HG02642 (cell line): ENCODE data around the gene ARHGEF40.

ENCODE experiments used
- ATAC-seq: cut with Tn5 transposase; IDR thresholded peaks from one replicate; pipeline ENCODE4 v1.9.1; 2021; ENCODE audit warnings: mild to moderate bottlenecking; ENCODE audit not compliant: unreplicated experiment, poor library complexity

Gene ARHGEF40

GRCh38 chr14:21078726-21079125, 8.6 kb downstream of the ARHGEF40 start:
- no peak for ATAC-seq

GRCh38 chr14:21081521-21082142, 11.5 kb downstream of the ARHGEF40 start:
- ATAC-seq, result no peak

- ATAC-seq, result no peak
Measured at GRCh38 chr14:21083565-21084325, 13.6 kb downstream of the ARHGEF40 start.

GRCh38 chr14:21084396-21084795, 14.3 kb downstream of the ARHGEF40 start:
- ATAC-seq, result no peak

- no peak for ATAC-seq
Measured at GRCh38 chr14:21084998-21085853, 15.1 kb downstream of the ARHGEF40 start.

GRCh38 chr14:21086908-21087293, 16.8 kb downstream of the ARHGEF40 start:
- no peak for ATAC-seq

- no peak for ATAC-seq
Measured at GRCh38 chr14:21087294-21088091, 17.4 kb downstream of the ARHGEF40 start.

GRCh38 chr14:21088687-21089086, 18.6 kb downstream of the ARHGEF40 start:
- no peak for ATAC-seq

- ATAC-seq, result no peak
Measured at GRCh38 chr14:21089271-21089670, 19.2 kb downstream of the ARHGEF40 start.

GRCh38 chr14:21089877-21090193, 19.7 kb downstream of the ARHGEF40 start:
- ATAC-seq, result no peak

- ATAC-seq, result no peak
Measured at GRCh38 chr14:21090194-21090939, 20.3 kb downstream of the ARHGEF40 start.

- ATAC-seq, result no peak
Measured at GRCh38 chr14:21090940-21091663, 21.0 kb downstream of the ARHGEF40 start.

- ATAC-seq, result no peak
Measured at GRCh38 chr14:21091821-21092272, 21.7 kb downstream of the ARHGEF40 start.

- ATAC-seq, result peak; percentile 92
Measured at GRCh38 chr14:21092273-21093011, 22.3 kb downstream of the ARHGEF40 start.

- ATAC-seq, result no peak
Measured at GRCh38 chr14:21093018-21093417, 22.9 kb downstream of the ARHGEF40 start.

GRCh38 chr14:21093769-21094681, 23.9 kb downstream of the ARHGEF40 start:
- no peak for ATAC-seq

GRCh38 chr14:21095430-21096205, 25.5 kb downstream of the ARHGEF40 start:
- ATAC-seq, result no peak
